Fibroblast of skin of left quadriceps (primary cell): ENCODE measurements around the gene RCVRN.

Source experiments
- DNase-seq, 2 experiments: peaks; one replicate each; pipeline ENCODE4 v3.0.0-alpha.2; 2013; ENCODE audit warnings: low read depth in 2 of 2

RCVRN gene

DNA sequence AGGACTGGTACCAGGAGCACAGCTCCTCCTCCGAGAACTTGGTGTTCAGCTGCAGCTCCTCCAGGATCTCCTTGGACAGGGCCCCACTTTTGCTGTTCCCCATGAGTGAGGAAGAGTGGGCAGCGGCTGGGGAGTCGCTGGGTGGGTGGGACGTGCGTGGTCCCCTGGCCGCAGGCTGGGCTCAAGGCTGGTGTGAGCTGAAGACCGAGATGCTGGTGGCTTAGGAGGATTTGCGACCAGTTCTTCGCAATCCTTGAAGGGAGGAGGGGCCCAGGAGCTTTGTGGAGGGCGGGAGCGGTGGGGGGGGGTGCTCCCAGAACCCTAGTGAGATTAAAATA is at the start of gene RCVRN:
RCVRN (minus strand) TSS at position 194 of the 338 bp plus-strand sequence; CDS start at position 103, 91 bp downstream.
- DNase-seq: no peak

DNA sequence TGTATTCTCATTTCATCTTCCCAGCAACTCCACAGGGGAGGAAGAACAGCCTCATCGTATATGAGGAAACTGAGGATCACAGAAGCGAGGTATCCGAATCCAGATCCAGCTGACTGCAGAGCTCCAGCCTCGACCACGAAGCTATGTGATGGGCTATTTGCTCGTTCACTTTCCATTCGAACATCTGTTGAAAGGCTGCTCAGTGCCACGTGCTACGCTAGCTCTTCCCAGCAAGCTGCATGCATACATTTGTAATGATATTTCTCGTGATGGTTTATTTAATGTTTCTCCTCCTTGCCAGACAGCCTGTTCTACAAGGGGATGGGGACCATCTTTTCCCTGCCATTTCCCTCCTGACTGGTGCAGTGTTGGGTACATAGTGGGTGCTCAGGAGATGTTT is 48.4 kb upstream of the RCVRN start:
- DNase-seq: no peak

DNA sequence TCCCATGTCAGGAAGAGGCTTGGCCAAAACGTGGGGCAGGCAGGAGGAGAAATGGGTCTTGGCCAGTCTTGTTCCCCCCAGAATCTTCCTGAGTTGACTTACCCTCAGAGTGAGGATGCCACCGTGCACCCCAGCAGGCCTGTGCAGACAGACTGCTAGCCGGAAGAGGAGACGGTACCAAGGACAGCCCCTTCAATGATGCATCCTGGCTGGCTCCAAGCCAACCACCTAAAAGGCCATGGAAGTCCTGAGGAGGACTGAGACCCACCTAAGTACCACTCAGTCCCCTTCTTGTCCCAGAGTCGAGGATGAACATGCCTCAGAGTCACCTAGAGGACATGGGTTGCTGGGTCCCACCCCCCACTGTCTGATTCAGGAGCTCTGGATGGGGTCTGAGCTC is 46.7 kb upstream of the RCVRN start:
- DNase-seq: no peak

DNA sequence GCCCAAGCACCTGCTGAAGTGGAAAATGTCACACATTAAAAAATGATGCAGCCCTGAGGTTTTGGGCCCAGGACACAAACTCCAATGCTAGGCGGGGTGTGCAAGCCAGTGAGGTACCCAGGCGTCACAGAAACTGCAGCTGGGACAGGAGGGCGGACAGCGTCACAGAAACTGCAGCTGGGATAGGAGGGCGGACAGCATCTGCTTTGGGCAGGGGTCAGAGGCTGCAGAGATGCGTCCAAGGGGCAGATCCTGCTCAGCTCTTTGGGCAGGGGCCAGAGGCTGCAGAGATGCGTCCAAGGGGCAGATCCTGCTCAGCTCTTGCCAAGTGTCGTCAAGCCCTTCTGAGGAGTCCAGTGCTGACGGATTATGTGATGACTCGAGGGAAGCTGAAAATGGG is 43.9 kb upstream of the RCVRN start:
- DNase-seq: no peak

DNA sequence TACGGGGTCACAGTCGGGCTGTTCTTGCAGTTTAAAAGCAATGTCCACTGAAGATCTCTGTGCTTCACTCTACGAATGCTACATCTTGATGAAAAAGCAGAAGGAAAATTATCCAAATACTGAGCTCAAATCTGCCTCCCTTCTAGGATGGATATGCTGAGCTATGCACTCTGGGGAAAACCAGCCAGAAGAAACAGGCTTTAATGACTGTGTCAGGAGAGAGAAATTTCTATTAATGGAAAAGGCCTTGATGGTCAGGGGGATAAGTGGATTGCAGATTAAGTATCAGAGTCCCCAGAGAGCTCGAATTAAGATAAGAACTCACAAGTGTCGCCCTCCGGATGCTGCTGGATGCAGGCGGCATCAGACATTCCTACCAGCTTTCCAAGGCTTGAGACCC is 39.6 kb upstream of the RCVRN start:
- no peak for DNase-seq

DNA sequence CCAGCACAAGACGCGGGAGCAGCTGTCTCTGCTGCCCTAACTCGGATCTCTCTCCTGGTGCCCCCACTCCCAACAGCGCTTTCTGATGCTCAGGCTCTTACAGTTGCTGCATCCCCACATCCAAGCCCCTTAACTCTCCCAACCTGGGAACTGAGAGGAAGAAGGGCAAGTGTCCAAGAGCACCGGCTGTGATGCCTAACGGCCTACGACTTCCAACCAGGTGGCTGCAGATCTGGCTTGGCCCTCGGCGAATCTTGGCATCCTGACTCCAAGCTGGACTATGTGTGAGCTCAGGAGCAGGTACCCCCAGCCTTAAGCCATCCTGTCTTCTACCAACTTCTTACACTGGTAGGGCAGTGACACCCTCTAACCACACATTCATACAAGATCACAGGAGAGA is 38.3 kb upstream of the RCVRN start:
- DNase-seq: no peak

DNA sequence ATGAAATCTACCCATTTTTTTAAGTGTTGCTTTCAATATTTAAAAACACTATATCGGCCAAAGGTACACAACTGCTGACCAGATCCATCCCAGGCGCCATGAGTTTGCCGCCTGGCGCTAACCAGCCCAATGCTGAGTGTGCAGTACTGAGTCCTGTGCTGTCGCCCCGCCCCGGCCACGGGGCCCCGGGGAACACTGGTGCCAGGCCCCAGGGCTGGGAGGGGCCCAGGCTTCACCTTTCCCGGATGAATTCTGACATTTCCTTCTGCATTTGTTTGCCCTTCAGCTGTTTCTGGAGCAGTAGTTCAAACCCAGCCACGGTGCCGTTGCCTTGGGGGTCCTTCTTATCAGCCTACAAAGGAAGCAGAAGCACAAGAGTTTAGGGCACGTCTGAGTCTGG is 37.8 kb upstream of the RCVRN start:
- no peak for DNase-seq

DNA sequence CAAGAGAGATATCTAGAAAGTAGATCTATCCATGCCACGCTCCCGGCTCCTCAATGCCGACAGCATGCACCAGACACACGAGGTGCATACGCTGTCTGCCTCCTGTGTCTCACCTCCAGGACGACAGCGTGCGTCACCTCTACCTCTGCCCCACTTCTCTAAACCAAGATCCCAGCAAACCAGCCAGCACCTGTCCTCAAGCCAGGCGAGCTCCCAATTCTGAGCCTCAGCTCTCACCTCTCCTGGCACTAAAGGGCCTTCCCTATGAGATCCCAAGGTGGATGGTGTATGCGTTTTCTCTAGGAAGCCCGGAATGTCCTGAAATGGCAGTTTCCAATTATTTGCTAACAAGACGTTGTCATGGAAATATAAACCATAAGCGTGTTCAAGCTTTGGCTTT is 36.2 kb upstream of the RCVRN start:
- DNase-seq: no peak

DNA sequence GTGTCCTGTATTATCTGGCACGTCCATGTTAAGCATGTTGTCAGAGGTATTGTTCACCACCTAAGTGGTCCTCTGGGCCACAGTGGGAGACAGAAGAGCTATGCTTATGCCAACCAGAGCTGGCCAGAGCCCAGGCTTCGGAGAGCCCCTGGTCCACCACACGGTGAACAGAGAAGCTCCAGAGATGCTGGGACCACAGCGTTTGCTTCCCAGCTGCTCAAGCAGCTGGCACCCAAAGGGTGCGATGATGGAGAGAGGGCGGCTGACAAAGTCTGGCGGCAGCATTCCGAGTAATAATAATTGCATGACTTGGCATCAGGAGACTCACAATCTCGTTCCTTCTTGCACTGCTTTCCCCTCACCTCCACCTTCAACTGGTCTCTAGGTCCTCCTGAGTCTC is 35.8 kb upstream of the RCVRN start:
- DNase-seq: no peak

DNA sequence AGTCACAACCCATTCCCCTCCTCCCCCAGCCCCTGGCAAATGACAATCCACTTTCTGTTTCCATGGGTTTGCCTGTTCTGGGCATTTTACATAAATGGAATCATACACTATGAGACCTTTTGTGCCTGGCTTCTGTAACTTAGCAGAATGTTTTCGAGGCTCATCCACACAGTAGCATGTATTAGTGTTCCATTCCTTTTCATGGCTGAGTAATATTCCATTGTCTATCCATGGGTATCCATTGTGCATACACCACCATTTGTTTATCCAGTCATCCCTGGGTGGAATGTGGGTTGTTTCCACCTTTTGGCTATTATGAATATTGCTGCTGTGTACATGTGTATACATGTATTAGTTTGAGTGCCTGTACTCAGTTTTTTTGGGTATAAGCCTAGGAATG is 33.7 kb upstream of the RCVRN start:
- DNase-seq: no peak

DNA sequence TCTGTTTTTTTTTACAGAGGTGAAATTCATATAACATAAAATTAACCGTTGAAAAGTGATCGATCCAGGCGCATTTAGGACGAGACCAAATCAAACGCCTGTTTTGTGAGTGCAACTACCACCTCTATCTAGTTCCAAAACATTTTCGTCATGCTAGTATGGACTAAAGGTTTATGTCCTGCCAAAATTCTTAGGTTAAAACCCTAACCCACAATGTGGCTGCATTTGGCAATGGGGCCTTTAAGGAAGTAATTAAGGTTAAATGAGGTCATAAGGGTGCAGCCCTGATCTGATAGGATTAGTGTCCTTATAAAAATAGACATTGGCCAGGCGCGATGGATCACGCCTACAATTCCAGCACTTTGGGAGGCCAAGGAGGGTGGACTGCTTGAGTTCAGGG is 32.8 kb upstream of the RCVRN start:
- no peak for DNase-seq

DNA sequence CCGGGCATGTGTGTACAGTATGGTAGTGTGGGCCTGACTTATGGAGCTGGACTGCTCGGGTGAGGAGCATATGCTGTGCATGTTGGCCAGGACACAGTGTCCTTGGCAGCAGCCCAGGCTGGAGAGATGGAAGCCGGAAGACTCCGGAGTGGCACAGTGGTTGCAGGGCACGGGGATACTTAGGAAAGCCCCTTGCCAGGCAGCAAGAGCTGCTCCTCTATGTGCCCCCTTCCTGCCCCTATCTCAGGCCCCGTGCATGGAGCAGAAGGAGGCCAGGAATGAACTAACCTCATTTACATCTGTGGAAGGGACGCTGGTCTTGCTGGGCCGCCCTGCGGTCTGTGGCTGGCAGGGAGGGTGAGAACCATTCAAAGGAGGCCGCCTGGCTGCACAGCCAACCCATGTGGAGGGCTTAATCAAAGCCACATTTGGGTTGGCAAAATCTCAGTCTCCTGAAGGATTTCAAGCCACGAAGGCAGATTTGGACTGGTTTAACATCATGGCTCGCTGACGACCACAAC is 32.2 kb upstream of the RCVRN start:
- peak; percentile 57 to 60 for DNase-seq

DNA sequence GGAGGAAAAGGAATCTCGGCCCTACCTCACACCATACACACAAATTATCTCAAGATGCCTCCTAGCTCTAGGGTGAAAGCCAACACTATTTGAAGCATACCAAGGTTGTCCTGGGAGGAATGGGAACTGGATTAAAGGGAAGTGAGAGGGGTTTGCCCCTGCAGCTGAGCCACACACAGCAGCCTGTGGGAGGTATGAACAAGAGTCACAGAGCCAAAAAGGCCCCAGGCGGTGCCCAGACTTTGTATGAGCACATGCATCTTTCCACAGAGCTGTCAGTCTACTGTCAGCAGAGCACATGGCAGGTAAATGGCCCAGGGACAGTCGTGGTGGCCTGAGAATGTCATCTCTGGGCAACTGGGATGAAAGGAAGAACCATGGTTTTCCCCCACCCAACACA is 31.0 kb upstream of the RCVRN start:
- no peak for DNase-seq

DNA sequence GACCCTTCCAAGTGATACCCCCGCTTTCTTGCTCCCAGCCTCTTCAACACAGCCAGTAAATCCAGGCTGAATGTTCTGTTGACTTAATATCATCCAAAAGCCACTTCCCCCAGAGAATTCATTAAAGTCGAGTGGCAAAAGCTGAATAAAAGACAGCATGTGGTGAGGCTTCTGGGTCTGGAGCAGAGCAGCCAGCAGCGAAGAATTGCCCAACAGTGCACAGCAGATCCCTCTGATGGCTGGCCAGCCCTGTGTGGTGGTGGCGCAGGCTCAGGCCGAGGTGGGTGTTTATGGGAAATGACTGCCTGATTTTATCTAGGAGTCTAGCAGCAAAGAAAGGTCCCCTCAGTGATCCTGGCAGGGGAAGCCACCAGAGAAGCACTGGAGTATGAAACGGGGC is 30.3 kb upstream of the RCVRN start:
- no peak for DNase-seq

DNA sequence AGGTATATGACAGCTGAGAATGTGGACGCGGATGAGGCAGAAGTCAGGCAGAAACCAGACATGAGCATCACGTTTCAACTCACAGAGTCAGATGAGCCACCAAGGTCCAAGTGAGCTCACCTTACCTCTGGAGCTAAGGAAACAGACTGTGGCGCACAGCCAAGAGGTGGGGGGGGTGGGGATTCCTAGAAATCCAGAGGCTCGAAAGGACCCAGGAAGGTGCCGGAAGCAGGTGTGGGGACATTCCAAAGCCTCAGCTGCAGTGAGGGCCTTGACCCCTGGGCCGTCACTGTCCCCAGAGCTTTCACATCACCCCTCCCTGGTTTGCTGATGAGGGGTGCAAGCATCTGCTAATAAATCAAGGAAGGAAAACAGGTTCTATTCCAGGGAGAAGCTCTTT is 29.3 kb upstream of the RCVRN start:
- no peak for DNase-seq

DNA sequence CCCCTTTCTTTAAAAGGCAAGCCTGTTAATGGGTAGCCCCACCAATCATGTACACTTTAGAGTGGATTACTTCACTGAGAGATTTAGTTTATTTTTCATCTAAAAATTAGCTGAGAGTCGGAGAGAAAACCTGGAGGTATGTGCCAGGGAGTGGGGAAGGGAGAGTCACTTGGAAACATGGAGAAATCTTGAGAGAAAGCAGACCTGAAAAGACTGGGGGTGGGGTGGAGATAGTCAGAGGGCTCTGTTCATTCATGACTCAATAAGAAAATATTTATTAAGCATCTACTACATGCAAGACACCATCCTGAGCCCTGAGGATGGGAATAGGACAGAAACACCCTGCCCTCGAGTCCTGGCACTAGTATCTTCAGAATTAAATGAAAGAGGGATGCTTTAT is 27.4 kb upstream of the RCVRN start:
- peak in 1 of 2 experiments; percentile 17 for DNase-seq

DNA sequence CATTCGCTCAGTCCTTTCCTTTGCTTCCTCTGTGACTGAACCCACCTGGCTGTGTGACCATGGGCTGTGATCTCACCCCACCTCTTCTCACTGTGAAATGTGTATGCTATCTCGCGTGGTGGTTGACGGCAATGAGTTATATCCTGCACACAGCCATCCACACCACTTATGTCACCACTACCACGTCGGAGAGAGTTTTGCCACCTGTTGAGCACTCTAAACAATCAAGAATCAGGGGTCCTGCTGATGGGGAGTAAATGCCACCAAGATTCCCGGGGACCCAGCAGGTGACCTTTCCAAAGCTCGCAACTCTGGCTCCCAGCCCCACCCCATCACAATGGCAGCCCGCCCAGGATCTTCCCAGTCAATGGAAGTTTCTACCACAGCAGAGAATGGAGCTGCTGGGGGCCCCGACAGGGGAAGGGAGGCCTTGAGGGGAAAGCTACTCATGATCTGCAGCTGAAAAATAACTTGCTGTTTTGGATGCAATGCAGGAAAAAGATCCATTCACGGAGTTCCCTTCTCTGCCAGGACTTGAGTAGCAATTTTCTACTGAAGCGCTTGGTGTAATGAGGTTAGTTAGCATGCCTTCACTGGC is 26.2 kb upstream of the RCVRN start:
- DNase-seq: no peak

DNA sequence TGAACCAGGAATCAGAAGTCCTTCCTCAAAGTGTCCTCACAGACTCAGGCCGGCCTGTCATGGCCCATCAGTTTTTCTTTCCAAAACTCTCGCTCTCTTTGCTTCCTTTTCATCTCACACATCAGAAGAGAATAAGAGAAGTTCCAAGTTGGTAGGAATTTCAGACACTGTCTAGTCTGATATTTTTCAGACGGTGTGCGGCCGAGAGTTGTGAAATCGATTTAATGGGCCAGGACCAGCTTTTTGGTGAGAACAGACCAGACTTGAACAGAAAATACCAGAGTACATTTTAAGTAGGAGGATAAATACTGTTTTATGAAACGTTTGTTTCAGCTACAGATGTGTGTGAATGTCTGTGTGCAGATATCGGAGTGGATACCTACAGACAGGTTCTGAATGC is 24.8 kb upstream of the RCVRN start:
- DNase-seq: no peak

DNA sequence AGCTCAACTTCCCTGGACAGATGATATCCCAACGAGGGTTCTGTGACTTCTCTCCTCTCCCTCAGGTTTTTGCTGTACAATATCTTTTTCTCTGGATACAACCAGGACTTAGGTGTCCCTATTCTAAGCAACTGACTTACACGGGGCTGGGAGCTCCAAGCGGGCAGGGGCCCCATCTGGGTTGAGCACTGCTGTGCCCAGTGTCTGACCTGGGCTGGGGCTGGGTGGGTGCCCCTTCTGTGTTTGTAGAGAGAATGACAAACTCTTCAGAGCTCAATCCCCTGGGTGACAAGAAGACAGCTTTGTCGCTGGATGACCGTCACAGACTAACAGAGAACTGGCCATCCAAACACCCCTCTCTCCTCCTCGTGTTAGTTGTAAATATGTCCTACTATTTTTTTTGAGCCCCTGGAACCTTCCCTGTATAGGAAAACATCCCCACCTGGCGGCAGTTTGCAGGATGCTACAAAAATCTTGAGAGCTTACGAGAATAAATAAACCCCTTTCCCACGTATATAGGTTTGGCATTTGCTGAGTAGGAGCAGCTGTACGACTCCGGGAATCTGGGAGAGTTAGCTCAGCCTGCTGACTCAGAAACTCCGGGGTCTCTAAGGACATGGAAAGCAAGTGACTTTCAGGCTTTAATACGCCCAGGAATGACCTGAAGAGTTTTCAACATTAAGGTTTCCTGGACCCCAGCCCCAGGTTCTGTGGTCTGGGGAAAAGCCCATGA is 23.7 kb upstream of the RCVRN start:
- DNase-seq: peak; percentile 81 to 84

DNA sequence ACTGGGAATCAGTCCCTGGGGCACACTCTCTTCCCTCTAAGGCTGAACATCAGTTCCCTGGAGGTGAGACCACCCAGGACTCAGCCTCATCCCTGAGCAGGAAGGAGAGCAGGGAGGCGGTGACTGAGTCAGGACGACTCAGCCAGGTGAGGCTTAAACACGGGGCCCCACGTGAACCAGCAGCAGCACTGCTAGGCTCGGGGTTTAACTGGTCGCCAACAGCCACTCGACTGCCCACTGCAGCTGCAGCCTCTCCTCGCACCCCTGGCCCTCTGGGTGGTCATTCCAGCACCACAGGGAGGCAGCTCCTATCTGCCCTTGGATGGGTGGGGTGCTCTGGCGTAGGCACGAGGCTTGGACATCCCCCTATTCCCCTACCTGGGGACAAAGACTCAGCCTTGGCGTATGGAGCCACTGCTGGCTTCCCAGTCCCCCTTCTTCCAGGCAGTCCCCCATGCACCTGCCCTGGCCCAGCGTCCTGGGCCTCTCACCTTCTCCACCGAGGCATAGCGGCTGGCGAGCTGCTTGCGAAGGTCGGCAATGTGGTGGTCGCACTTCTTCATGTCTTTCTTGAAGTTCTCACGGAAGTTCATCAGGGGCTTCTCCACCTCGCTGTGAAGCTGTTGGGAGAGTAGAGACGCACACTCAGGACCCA is 21.2 kb upstream of the RCVRN start:
- no peak for DNase-seq

DNA sequence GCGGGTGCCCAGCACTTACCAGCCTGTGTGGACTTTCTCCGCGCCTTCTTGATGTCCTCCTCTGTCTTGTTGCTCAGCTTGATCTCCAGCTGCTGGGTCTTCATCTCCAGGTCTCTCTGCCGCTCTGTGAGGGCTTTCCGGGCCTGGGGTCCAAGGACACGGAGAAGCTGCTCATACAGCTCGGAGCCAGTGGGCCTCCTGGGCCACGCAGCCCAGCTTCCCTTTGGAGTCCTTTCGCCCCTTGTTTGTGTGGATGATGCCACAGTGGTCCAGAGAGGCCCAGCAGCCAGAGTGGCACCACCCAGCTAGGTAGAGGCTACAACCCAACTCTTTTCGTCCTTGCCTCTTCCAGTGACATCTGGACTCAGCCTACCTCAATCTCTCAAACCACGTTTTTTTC is 20.4 kb upstream of the RCVRN start:
- DNase-seq: no peak

DNA sequence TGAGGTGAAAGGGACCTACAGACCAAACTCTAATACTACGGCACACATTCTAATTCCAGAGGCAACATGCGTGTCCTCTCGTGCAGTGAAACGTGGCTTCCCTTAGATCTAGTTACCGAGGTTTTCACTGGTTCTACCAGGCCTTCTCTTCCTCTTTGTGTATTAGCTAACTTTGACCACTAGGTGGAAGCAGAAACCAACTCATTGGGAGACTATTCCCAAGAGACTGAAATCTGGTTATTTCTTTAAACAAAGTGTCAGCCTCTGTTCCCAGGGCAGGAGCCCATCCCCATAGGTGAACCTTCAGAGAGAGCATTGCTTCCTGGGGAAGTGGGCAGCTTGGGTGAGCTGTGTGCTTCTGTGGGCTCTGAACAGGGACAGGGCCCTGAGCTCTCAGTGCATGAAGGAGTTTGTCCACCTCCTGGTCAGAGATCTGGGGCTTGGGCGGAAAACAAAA is 19.7 kb upstream of the RCVRN start:
- DNase-seq: peak; percentile 63 to 66
